GM12892 (cell line): ENCODE data around the gene GINM1.

Experiments used
- POLR2A ChIP-seq: IDR thresholded peaks from 2 replicates; pipeline ENCODE4 v1.6.1; 2011; ENCODE audit warnings: low read depth, low read length, control low read depth
- POLR2AphosphoS5 ChIP-seq: IDR thresholded peaks from 2 replicates; pipeline ENCODE4 v1.6.1; 2011; ENCODE audit warnings: low read depth, low read length, control low read depth

GRCh38 chr6:149581349-149581748 lies 15.2 kb downstream of the GINM1 start:
- no peak for TF ChIP-seq POLR2A
- no peak for TF ChIP-seq POLR2AphosphoS5
